Measurements from ENCODE around the gene HSD17B12. TPM values are rescaled to one million over a fixed set of nuclear protein-coding genes. Genes with fewer than 3 reads are reported as not detected.
"Not testable (repeated sequence)": the region's sequence is repeated elsewhere in the genome, so short reads cannot be mapped to it uniquely, and the experiment has no call there.

HSD17B12 gene
- total and polyA plus RNA-seq, 4 donors: 87.9 to 172 (median 89.8) TPM

DNA sequence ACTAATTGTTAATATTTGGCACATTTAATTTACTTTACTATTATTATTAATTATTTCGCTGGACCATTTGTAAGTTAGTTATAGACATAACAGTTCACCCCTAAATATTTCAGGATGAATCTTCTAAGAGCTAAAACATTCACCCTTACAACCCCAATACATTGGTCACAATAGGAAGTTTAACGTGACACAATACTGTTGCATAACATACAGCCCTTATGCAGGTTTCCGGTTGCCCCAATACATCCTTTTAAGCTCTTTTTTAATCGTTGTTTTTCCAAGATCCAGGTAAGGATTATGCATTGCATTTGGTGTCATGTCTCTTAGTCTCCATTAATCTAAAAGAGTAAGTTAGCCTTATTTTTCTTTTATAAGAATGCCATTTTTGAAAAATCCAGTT, 71.2 kb downstream of the HSD17B12 start:
- no peaks in the 10 kb centered on the region for H3K9me3 ChIP-seq (ENCODE audit: control insufficient read depth, insufficient read depth, low read length)
- no peaks in the 10 kb centered on the region for H3K27me3 ChIP-seq (ENCODE audit: control insufficient read depth, insufficient read depth, low read length)
- no CpG with 5 or more reads among the region's 4 CpGs for WGBS (ENCODE audit: insufficient coverage)
- H3K36me3 ChIP-seq (ENCODE audit: control insufficient read depth, insufficient read depth, low read length): no peaks in the 10 kb centered on the region
- H3K4me1 ChIP-seq (ENCODE audit: control insufficient read depth, insufficient read depth, low read length): no peaks in the 10 kb centered on the region
- H3K27ac ChIP-seq (ENCODE audit: low read depth, low read length): no peak overlapping the region
- H3K4me3 ChIP-seq (ENCODE audit: low read depth, low read length): no peak overlapping the region
- DNase-seq (ENCODE audit: low read depth in 4 of 6, low spot score in 6 of 6): no peak

DNA sequence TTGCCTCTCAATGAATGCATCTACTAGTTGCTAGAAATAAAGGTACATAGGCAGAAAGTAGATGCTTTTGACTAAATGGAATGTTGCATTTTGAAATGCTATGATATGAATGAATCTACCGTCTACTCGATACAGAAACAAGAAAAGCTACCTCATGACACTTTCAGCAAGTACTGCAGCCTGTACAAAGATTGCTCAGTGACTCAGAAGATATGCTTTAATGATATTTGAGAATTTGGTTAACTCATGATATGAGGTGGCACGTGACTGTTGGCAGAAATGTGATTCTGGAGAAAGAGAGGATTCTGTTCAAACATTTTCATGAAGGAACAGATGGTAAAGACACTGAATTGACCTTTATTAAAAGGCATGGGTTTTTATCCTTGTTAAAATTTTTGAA, 76.0 kb downstream of the HSD17B12 start:
- no peaks in the 10 kb centered on the region for H3K27me3 ChIP-seq (ENCODE audit: control insufficient read depth, insufficient read depth, low read length)
- no peaks in the 10 kb centered on the region for H3K9me3 ChIP-seq (ENCODE audit: control insufficient read depth, insufficient read depth, low read length)
- peaks cover 5% of the 10 kb centered on the region for H3K36me3 ChIP-seq (ENCODE audit: control insufficient read depth, insufficient read depth, low read length)
- no peaks in the 10 kb centered on the region for H3K4me1 ChIP-seq (ENCODE audit: control insufficient read depth, insufficient read depth, low read length)
- H3K27ac ChIP-seq (ENCODE audit: low read depth, low read length): no peak overlapping the region
- no peak overlapping the region for H3K4me3 ChIP-seq (ENCODE audit: low read depth, low read length)
- no peak for DNase-seq (ENCODE audit: low read depth in 4 of 6, low spot score in 6 of 6)
- 100% methylated on average over 2 of the region's 3 CpGs for WGBS (ENCODE audit: insufficient coverage)

DNA sequence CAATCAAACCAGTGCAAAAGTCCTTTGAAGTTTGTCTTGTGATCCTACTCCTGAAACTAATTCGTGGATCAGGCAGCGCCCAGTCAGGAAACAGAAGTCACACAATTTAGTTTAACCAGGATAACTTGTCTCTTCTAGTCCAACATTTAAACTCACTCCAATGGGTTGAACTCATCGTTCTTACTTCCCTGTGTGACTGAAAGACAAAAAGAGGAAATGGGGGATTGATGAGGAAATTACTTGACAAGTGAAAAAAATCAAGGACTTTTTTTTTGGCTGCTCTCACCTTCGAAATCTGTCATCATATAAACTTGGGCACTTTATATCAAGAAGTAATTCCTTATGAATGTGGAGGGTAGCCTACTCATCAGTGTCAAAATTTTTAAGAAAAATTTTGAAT, 78.4 kb downstream of the HSD17B12 start:
- Histone ChIP-seq H3K4me3 (ENCODE audit: low read depth, low read length) (no peak overlapping the region), H3K36me3 (ENCODE audit: control insufficient read depth, insufficient read depth, low read length) (peaks cover 5% of the 10 kb centered on the region), H3K9me3 (ENCODE audit: control insufficient read depth, insufficient read depth, low read length) (no peaks in the 10 kb centered on the region), H3K27ac (ENCODE audit: low read depth, low read length) (no peak overlapping the region), H3K27me3 (ENCODE audit: control insufficient read depth, insufficient read depth, low read length) (no peaks in the 10 kb centered on the region), H3K4me1 (ENCODE audit: control insufficient read depth, insufficient read depth, low read length) (no peaks in the 10 kb centered on the region)
- no CpG with 5 or more reads among the region's 4 CpGs for WGBS (ENCODE audit: insufficient coverage)
- DNase-seq (ENCODE audit: low read depth in 4 of 6, low spot score in 6 of 6): no peak

DNA sequence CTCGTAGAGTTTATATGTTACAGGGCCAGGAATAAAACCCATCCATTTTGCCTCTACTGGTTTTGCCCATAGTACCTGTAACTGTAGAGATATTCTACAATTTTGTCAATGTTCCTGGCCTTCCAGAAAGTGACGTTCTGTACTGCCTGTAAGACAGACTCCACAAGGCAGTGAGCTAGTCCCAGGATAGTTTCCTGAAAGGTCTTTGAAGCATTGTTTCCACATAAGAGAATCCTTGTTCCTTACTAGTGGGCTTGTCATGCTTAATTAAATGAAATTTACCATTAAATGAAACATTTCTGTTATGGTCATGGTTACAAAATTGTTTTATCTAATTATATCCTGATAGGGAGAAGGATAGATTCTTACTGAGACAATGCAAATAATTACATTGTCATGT, 80.4 kb downstream of the HSD17B12 start:
- Histone ChIP-seq H3K9me3 (ENCODE audit: control insufficient read depth, insufficient read depth, low read length) (peaks cover 2% of the 10 kb centered on the region), H3K27me3 (ENCODE audit: control insufficient read depth, insufficient read depth, low read length) (no peaks in the 10 kb centered on the region), H3K27ac (ENCODE audit: low read depth, low read length) (no peak overlapping the region), H3K4me1 (ENCODE audit: control insufficient read depth, insufficient read depth, low read length) (no peaks in the 10 kb centered on the region), H3K36me3 (ENCODE audit: control insufficient read depth, insufficient read depth, low read length) (peaks cover 5% of the 10 kb centered on the region), H3K4me3 (ENCODE audit: low read depth, low read length) (no peak overlapping the region)
- DNase-seq (ENCODE audit: low read depth in 4 of 6, low spot score in 6 of 6): no peak
- no CpG with 5 or more reads among the region's 2 CpGs for WGBS (ENCODE audit: insufficient coverage)

DNA sequence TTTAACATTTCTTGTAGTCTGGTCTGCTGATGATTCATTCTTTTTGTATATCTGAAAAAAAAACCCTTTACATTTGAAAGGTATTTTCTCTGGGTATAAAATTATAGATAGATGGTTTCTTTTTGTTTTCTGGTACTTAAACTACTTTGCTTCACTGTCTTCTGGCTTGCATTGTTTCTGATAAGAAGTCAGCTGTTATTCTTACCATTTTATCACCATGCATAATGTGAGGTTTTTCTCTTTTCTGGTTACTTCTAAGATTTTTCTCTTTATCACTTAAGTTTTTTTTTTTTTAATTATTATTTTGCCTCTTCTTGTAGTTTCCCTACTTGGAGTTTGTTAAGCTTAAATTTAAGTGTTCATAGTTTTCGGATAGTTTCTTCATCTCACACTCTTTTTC, 84.7 kb downstream of the HSD17B12 start:
- no peak overlapping the region for H3K4me3 ChIP-seq (ENCODE audit: low read depth, low read length)
- H3K36me3 ChIP-seq (ENCODE audit: control insufficient read depth, insufficient read depth, low read length): peaks cover 3% of the 10 kb centered on the region
- no peak for DNase-seq (ENCODE audit: low read depth in 4 of 6, low spot score in 6 of 6)
- H3K9me3 ChIP-seq (ENCODE audit: control insufficient read depth, insufficient read depth, low read length): peaks cover 2% of the 10 kb centered on the region
- no peak overlapping the region for H3K27ac ChIP-seq (ENCODE audit: low read depth, low read length)
- H3K27me3 ChIP-seq (ENCODE audit: control insufficient read depth, insufficient read depth, low read length): no peaks in the 10 kb centered on the region
- no peaks in the 10 kb centered on the region for H3K4me1 ChIP-seq (ENCODE audit: control insufficient read depth, insufficient read depth, low read length)
- no CpG with 5 or more reads among the region's 1 CpG for WGBS (ENCODE audit: insufficient coverage)

DNA sequence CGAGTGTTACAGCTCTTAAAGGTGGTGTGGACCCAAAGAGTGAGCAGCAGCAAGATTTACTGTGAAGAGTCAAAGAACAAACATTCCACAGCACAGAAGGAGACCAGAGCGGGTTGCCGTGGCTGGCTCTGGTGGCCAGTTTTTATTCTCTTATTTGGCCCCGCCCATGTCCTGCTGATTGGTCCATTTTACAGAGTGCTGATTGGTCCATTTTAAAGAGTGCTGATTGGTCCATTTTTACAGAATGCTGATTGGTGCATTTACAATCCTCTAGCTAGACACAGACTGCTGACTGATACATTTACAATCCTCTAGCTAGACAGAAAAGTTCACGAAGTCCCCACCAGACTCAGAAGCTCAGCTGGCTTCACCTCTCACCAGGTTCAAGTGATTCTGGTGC, 88.1 kb downstream of the HSD17B12 start:
- not testable (repeated sequence) for DNase-seq (ENCODE audit: low read depth in 4 of 6, low spot score in 6 of 6); H3K27me3 ChIP-seq (ENCODE audit: control insufficient read depth, insufficient read depth, low read length); H3K36me3 ChIP-seq (ENCODE audit: control insufficient read depth, insufficient read depth, low read length); H3K9me3 ChIP-seq (ENCODE audit: control insufficient read depth, insufficient read depth, low read length); H3K4me3 ChIP-seq (ENCODE audit: low read depth, low read length); H3K4me1 ChIP-seq (ENCODE audit: control insufficient read depth, insufficient read depth, low read length); H3K27ac ChIP-seq (ENCODE audit: low read depth, low read length)
- WGBS (ENCODE audit: insufficient coverage): 85% methylated on average over 4 of the region's 5 CpGs

DNA sequence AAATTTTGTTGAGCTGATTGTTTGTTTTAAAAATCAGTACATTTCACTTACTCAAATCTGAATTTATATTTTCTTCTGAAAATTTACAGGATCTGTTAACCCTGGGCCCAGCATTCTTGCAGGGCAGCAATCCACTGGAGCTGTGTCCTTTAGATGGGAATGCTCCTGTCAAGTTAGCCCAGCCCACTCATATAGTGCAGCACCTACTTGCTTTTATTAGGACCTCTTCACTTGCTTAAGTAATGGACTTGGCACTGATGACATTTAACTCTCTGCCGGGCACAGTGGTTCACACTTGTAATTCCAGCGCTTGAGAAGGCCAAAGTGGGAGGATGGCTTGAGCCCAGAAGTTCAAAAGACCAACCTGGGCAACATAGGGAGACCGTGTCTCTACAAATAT, 89.6 kb downstream of the HSD17B12 start:
- H3K4me1 ChIP-seq (ENCODE audit: control insufficient read depth, insufficient read depth, low read length): no peaks in the 10 kb centered on the region
- no peak overlapping the region for H3K4me3 ChIP-seq (ENCODE audit: low read depth, low read length)
- 100% methylated on average over 2 of the region's 3 CpGs for WGBS (ENCODE audit: insufficient coverage)
- no peaks in the 10 kb centered on the region for H3K27me3 ChIP-seq (ENCODE audit: control insufficient read depth, insufficient read depth, low read length)
- H3K27ac ChIP-seq (ENCODE audit: low read depth, low read length): no peak overlapping the region
- DNase-seq (ENCODE audit: low read depth in 4 of 6, low spot score in 6 of 6): no peak
- no peaks in the 10 kb centered on the region for H3K9me3 ChIP-seq (ENCODE audit: control insufficient read depth, insufficient read depth, low read length)
- peaks cover 3% of the 10 kb centered on the region for H3K36me3 ChIP-seq (ENCODE audit: control insufficient read depth, insufficient read depth, low read length)

DNA sequence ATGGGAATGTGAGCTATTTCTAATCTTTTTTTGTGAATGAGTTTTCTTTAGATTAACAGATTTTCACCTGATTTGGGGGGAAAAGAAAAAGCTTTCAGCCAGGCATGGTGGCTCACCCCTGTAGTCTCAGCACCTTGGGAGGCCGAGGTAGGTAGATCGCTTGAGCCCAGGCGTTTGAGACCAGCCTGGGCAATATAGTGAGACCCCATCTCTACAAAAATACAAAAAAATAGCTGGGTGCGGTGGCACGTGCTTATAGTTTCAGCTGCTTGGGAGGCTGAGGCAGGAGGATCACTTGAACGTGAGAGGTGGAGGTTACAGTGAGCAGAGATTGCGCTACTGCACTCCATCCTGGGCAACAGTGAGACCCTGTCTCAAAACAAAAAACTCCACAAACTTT, 92.2 kb downstream of the HSD17B12 start:
- Histone ChIP-seq H3K27me3 (ENCODE audit: control insufficient read depth, insufficient read depth, low read length) (no peaks in the 10 kb centered on the region), H3K4me3 (ENCODE audit: low read depth, low read length) (no peak overlapping the region), H3K36me3 (ENCODE audit: control insufficient read depth, insufficient read depth, low read length) (peaks cover 3% of the 10 kb centered on the region), H3K9me3 (ENCODE audit: control insufficient read depth, insufficient read depth, low read length) (no peaks in the 10 kb centered on the region), H3K27ac (ENCODE audit: low read depth, low read length) (no peak overlapping the region), H3K4me1 (ENCODE audit: control insufficient read depth, insufficient read depth, low read length) (no peaks in the 10 kb centered on the region)
- no peak for DNase-seq (ENCODE audit: low read depth in 4 of 6, low spot score in 6 of 6)
- 100% methylated on average over 2 of the region's 7 CpGs for whole genome bisulfite sequencing (ENCODE audit: insufficient coverage)

DNA sequence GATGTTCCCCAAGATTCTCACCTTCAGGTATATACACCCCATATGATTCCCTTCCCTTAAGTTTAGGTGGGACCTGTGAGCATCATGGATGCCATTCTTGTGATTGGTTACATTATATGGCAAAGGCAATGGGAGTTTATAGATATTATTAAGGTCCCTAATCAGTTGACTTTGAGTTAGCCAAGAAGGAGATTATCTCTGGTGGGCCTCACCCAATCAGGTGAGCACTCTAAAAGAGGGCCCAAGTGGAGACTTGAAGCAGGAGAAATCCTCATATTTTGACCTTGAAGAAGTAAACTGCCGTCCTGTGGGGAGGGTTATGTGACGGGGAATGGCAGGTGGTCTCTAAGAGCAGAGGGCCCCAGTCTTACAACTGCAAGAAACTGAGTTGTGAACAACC, 94.2 kb downstream of the HSD17B12 start:
- Histone ChIP-seq H3K4me3 (ENCODE audit: low read depth, low read length) (no peak overlapping the region), H3K27ac (ENCODE audit: low read depth, low read length) (no peak overlapping the region), H3K36me3 (ENCODE audit: control insufficient read depth, insufficient read depth, low read length) (no peaks in the 10 kb centered on the region), H3K27me3 (ENCODE audit: control insufficient read depth, insufficient read depth, low read length) (no peaks in the 10 kb centered on the region), H3K9me3 (ENCODE audit: control insufficient read depth, insufficient read depth, low read length) (no peaks in the 10 kb centered on the region), H3K4me1 (ENCODE audit: control insufficient read depth, insufficient read depth, low read length) (no peaks in the 10 kb centered on the region)
- no peak for DNase-seq (ENCODE audit: low read depth in 4 of 6, low spot score in 6 of 6)
- no CpG with 5 or more reads among the region's 2 CpGs for WGBS (ENCODE audit: insufficient coverage)

DNA sequence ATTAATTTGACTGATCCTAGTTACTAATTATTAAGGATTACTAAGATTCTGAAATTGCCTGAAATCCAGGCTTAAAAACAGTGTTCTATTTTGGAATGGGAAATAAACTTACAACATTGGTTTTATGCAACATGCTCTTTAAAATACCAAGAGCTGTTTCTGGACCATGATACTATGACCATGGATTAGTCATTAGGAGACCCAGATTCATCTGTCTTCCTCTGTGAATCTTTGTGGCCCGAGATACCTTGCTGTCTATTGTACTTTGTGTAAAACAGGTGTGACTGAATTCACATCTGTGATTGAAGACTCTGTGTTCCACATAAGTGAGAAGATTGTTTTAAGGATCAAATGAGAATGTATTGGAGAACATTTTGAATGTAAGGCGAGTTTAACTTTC, 98.8 kb downstream of the HSD17B12 start:
- Histone ChIP-seq H3K27me3 (ENCODE audit: control insufficient read depth, insufficient read depth, low read length) (no peaks in the 10 kb centered on the region), H3K9me3 (ENCODE audit: control insufficient read depth, insufficient read depth, low read length) (no peaks in the 10 kb centered on the region), H3K4me3 (ENCODE audit: low read depth, low read length) (no peak overlapping the region), H3K27ac (ENCODE audit: low read depth, low read length) (no peak overlapping the region), H3K36me3 (ENCODE audit: control insufficient read depth, insufficient read depth, low read length) (no peaks in the 10 kb centered on the region), H3K4me1 (ENCODE audit: control insufficient read depth, insufficient read depth, low read length) (no peaks in the 10 kb centered on the region)
- DNase-seq (ENCODE audit: low read depth in 4 of 6, low spot score in 6 of 6): no peak
- WGBS (ENCODE audit: insufficient coverage): 100% methylated on average over 2 of the region's 2 CpGs
